Caco-2 (cell line): ENCODE data around the gene ST6GALNAC5. TPM values are rescaled to one million over a fixed set of nuclear protein-coding genes. Genes with fewer than 3 reads are reported as not detected.

Source experiments
- BruUV-seq: library from RNA; stranded (reverse); fragments of 400-500 nt; replicated peaks from 2 replicates; lab custom pipeline; 2021; lab: Mats Ljungman, UMichigan
- CTCF ChIA-PET: fragments of 300-600 bp; sonication (Branson Sonifier 250); formaldehyde crosslinking; loops from one replicate; lab custom pipeline; 2022; ENCODE audit warnings: antibody characterized with exemption; lab: Charles Lee
- POLR2A ChIA-PET: fragments of 300-600 bp; sonication (Branson Sonifier 250); formaldehyde crosslinking; loops from one replicate; lab custom pipeline; 2022; ENCODE audit warnings: antibody characterized with exemption; lab: Charles Lee
- DNase-seq, 2 experiments: peaks; one replicate each; pipeline versions ENCODE4 v3.0.0 to v3.0.0-alpha.2; 2020 to 2022
- H3K27me3 ChIP-seq: replicated peaks from 2 replicates; pipeline ENCODE4 v1.6.0; 2011; ENCODE audit warnings: low read length; ENCODE audit not compliant: control insufficient read depth, insufficient read depth
- H3K36me3 ChIP-seq: 2 replicates; pipeline ENCODE4 v1.5.1; 2011; ENCODE audit warnings: low read length; ENCODE audit not compliant: control insufficient read depth, insufficient read depth
- H3K4me1 ChIP-seq: fragments of 250-450 bp; sonication (Bioruptor Pico); 2 replicates; pipeline ENCODE4 v1.5.1; 2020; ENCODE audit warnings: mild to moderate bottlenecking
- H3K4me3 ChIP-seq: 2 replicates; pipeline ENCODE4 v1.5.1; 2011; ENCODE audit warnings: low read depth, mild to moderate bottlenecking, control low read depth, low read length
- H3K9me3 ChIP-seq: fragments of 250-450 bp; sonication (Bioruptor Pico); 2 replicates; pipeline ENCODE4 v1.5.1; 2020; ENCODE audit warnings: mild to moderate bottlenecking, moderate library complexity
- H3K27ac Mint-ChIP-seq: one replicate; pipeline ENCODE4 v1.8.0; 2022; ENCODE audit warnings: mixed read lengths; ENCODE audit not compliant: unreplicated experiment
- H3K27me3 Mint-ChIP-seq: one replicate; pipeline ENCODE4 v1.8.0; 2022; ENCODE audit warnings: mixed read lengths; ENCODE audit not compliant: insufficient read depth, unreplicated experiment
- H3K36me3 Mint-ChIP-seq: one replicate; pipeline ENCODE4 v1.8.0; 2022; ENCODE audit warnings: mild to moderate bottlenecking, mixed read lengths; ENCODE audit not compliant: insufficient read depth, unreplicated experiment
- H3K4me1 Mint-ChIP-seq: one replicate; pipeline ENCODE4 v1.8.0; 2022; ENCODE audit warnings: low read depth, mixed read lengths; ENCODE audit not compliant: unreplicated experiment
- H3K4me3 Mint-ChIP-seq: one replicate; pipeline ENCODE4 v1.8.0; 2022; ENCODE audit warnings: mild to moderate bottlenecking, moderate library complexity, mixed read lengths; ENCODE audit not compliant: unreplicated experiment
- H3K9me3 Mint-ChIP-seq: one replicate; pipeline ENCODE4 v1.8.0; 2022; ENCODE audit warnings: mixed read lengths; ENCODE audit not compliant: unreplicated experiment
- intact Hi-C: fragments of 100-400 bp; cut with micrococcal nuclease; formaldehyde crosslinking; loops from one replicate; pipeline ENCODE4 v1.10.0; 2022; ENCODE audit not compliant: unreplicated experiment
- total RNA-seq: library from RNA; stranded (reverse); gene quantifications from 2 replicates; pipeline ENCODE4 v1.2.3, GENCODE V29; 2022
- TF ChIP-seq, protein P1 (sequence below), 2 experiments: fragments of 200-600 bp in 1 of 2; IDR thresholded peaks; 1 replicate in 1 of 2; 2 replicates in 1 of 2; pipeline versions ENCODE4 v1.5.1 to v1.8.0; 2011 to 2022; ENCODE audit warnings: antibody characterized with exemption in 1 of 2, control low read depth in 1 of 2, inconsistent platforms in 1 of 2, low read depth in 1 of 2, low read length in 1 of 2, mild to moderate bottlenecking in 1 of 2, moderate library complexity in 1 of 2; ENCODE audit not compliant: insufficient read depth in 1 of 2, severe bottlenecking in 1 of 2, unreplicated experiment in 1 of 2

ST6GALNAC5 gene
- total RNA-seq, 1 experiment from 2014 or later, result 0.09 TPM

DNA sequence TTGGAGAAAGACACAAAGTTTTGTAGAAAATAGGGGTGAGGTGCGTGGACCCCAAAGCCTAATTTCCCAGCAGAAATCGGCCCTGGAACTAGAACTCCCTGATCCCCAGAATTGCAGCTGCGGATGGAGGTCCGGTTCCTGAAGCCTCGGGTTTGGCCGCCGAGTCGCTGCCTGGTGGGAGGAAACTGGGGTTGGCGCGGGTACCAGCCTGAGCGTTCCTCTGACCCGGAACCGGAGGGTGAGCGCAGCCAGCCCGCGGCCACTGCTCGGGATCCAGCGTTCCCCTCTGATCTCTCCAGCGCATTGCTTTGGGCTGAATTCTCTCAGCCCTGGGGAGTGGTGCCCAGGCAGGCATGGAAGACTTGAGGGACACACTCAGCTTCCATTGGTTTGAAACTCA, 1.6 kb downstream of the ST6GALNAC5 start:
- H3K4me1 Mint-ChIP-seq, result no peaks in the 10 kb centered on the region
- ChIA-PET CTCF (no interaction called here), POLR2A (no interaction called here)
- intact Hi-C loops, result no loop called here
- H3K36me3 Mint-ChIP-seq, result no peaks in the 10 kb centered on the region
- DNase-seq, result no peak
- H3K9me3 Mint-ChIP-seq, result peaks cover 8% of the 10 kb centered on the region
- no peaks in the 10 kb centered on the region for H3K9me3 ChIP-seq
- no peaks in the 10 kb centered on the region for H3K4me1 ChIP-seq
- H3K27me3 Mint-ChIP-seq, result peaks cover 13% of the 10 kb centered on the region
- no peaks in the 10 kb centered on the region for H3K27me3 ChIP-seq
- no peak overlapping the region for H3K4me3 ChIP-seq
- H3K27ac Mint-ChIP-seq, result no peak overlapping the region
- TF ChIP-seq, protein P1, sequence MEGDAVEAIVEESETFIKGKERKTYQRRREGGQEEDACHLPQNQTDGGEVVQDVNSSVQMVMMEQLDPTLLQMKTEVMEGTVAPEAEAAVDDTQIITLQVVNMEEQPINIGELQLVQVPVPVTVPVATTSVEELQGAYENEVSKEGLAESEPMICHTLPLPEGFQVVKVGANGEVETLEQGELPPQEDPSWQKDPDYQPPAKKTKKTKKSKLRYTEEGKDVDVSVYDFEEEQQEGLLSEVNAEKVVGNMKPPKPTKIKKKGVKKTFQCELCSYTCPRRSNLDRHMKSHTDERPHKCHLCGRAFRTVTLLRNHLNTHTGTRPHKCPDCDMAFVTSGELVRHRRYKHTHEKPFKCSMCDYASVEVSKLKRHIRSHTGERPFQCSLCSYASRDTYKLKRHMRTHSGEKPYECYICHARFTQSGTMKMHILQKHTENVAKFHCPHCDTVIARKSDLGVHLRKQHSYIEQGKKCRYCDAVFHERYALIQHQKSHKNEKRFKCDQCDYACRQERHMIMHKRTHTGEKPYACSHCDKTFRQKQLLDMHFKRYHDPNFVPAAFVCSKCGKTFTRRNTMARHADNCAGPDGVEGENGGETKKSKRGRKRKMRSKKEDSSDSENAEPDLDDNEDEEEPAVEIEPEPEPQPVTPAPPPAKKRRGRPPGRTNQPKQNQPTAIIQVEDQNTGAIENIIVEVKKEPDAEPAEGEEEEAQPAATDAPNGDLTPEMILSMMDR (IDR thresholded peaks at IDR 0.05; ENCODE audit: insufficient read depth in 1 of 2, low read depth in 1 of 2, low read length in 1 of 2, severe bottlenecking in 1 of 2, unreplicated experiment in 1 of 2), result no peak
- no peaks in the 10 kb centered on the region for H3K36me3 ChIP-seq
- BruUV-seq, result no TSS peak
- H3K4me3 Mint-ChIP-seq, result no peak overlapping the region

DNA sequence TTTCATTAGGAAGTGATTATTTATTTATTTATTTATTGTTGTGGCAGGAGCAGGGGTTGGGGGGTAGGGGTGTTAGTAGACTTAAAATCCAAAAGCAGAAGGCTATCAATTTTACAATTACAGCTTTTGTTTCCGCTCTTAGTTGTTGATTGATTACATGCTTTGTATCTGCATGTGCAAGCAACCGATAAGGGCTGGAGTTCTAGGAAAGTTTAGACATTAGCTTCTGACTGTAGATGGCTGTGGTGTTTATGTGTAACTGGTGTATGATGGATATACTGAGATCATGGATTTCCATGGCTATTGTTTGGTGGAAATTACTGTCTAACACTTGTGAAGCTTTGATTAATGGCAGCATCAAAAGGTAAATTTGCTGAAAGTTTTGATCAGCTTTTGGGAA, 2.8 kb downstream of the ST6GALNAC5 start:
- DNase-seq, result no peak
- Mint-ChIP-seq H3K4me3 (no peak overlapping the region), H3K36me3 (no peaks in the 10 kb centered on the region), H3K4me1 (no peaks in the 10 kb centered on the region), H3K27ac (no peak overlapping the region), H3K27me3 (peaks cover 13% of the 10 kb centered on the region), H3K9me3 (peaks cover 8% of the 10 kb centered on the region)
- intact Hi-C loops, result no loop called here
- POLR2A ChIA-PET, result no interaction called here
- Histone ChIP-seq H3K27me3 (no peaks in the 10 kb centered on the region), H3K4me1 (no peaks in the 10 kb centered on the region), H3K9me3 (no peaks in the 10 kb centered on the region), H3K4me3 (no peak overlapping the region), H3K36me3 (no peaks in the 10 kb centered on the region)
- TF ChIP-seq, protein P1 (IDR thresholded peaks at IDR 0.05; ENCODE audit: insufficient read depth in 1 of 2, low read depth in 1 of 2, low read length in 1 of 2, severe bottlenecking in 1 of 2, unreplicated experiment in 1 of 2), result no peak
- CTCF ChIA-PET, result no interaction called here
- BruUV-seq, result no TSS peak

DNA sequence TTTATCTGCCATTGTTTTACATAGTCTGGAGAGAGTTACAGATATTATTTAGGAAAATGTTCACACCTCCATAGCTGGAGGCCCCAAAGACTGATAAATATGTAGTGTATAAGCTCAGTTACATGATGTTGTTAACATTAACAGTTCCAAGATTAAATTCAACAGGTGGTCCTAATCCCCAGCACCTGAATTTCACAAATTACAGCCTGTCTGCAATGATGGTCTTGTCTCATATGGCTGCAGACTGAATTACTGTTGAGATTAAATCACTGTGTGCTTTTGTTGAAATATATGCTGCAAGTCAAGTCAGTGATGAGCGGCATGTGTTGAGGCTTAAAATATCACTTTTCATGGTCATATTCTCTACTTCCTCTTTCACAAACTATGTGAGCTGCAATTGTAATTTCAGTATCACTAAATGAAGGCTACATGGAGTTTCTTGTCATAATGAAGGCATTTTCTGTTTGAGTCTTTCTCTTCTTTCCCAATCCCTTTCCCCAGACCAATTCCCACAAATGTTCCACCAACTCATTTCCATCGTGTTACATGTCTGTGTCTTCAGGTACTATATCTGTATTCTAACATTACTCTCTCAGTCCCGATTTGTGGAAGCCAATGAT, 4.2 kb downstream of the ST6GALNAC5 start:
- CTCF ChIA-PET, result no interaction called here
- Histone ChIP-seq H3K9me3 (no peaks in the 10 kb centered on the region), H3K4me3 (no peak overlapping the region), H3K36me3 (no peaks in the 10 kb centered on the region), H3K27me3 (no peaks in the 10 kb centered on the region), H3K4me1 (no peaks in the 10 kb centered on the region)
- Mint-ChIP-seq H3K4me1 (no peaks in the 10 kb centered on the region), H3K36me3 (no peaks in the 10 kb centered on the region), H3K9me3 (peaks cover 8% of the 10 kb centered on the region), H3K4me3 (no peak overlapping the region), H3K27ac (no peak overlapping the region), H3K27me3 (peaks cover 15% of the 10 kb centered on the region)
- POLR2A ChIA-PET, result no interaction called here
- no TSS peak for BruUV-seq
- DNase-seq, result no peak
- TF ChIP-seq, protein P1 (IDR thresholded peaks at IDR 0.05; ENCODE audit: insufficient read depth in 1 of 2, low read depth in 1 of 2, low read length in 1 of 2, severe bottlenecking in 1 of 2, unreplicated experiment in 1 of 2), result no peak
- intact Hi-C loops, result no loop called here
